Neuronal stem cell (in vitro differentiated cells): ENCODE data around the gene WAC.

Source experiments
- DNase-seq: peaks from one replicate; pipeline ENCODE4 v3.0.0-alpha.2; 2013; ENCODE audit warnings: low spot score
- H2AFZ ChIP-seq: one replicate; pipeline ENCODE4 v1.6.1; 2013; ENCODE audit warnings: mild to moderate bottlenecking, low read length, inconsistent platforms
- H2AK5ac ChIP-seq: 2 replicates; pipeline ENCODE4 v1.6.1; 2013; ENCODE audit warnings: low read depth, mild to moderate bottlenecking, inconsistent platforms, low read length, moderate library complexity, mixed read lengths
- H2BK120ac ChIP-seq: 2 replicates; pipeline ENCODE4 v1.6.1; 2013; ENCODE audit warnings: low read depth, mild to moderate bottlenecking, inconsistent platforms, low read length, moderate library complexity, mixed read lengths
- H2BK12ac ChIP-seq: one replicate; pipeline ENCODE4 v1.6.1; 2013; ENCODE audit warnings: low read length, inconsistent platforms
- H2BK15ac ChIP-seq: 2 replicates; pipeline ENCODE4 v1.6.1; 2013; ENCODE audit warnings: mild to moderate bottlenecking, low read length, inconsistent platforms, mixed read lengths
- H2BK5ac ChIP-seq: one replicate; pipeline ENCODE4 v1.6.1; 2013; ENCODE audit warnings: inconsistent platforms, mild to moderate bottlenecking, low read length, moderate library complexity
- H3K14ac ChIP-seq: one replicate; pipeline ENCODE4 v1.6.1; 2013; ENCODE audit warnings: low read length, inconsistent platforms
- H3K18ac ChIP-seq: 2 replicates; pipeline ENCODE4 v1.6.1; 2013; ENCODE audit warnings: low read length, inconsistent platforms
- H3K23ac ChIP-seq: 2 replicates; pipeline ENCODE4 v1.6.1; 2013; ENCODE audit warnings: low read depth, mild to moderate bottlenecking, mixed read lengths, low read length, inconsistent platforms; ENCODE audit not compliant: poor library complexity
- H3K27ac ChIP-seq: replicated peaks from 3 replicates; pipeline ENCODE4 v1.5.1; 2013; ENCODE audit warnings: low read length, inconsistent platforms
- H3K27me3 ChIP-seq, 3 experiments: 2 replicates each; pipeline ENCODE4 v1.6.1; 2013; ENCODE audit warnings: low read length in 3 of 3, mild to moderate bottlenecking in 2 of 3, inconsistent platforms in 1 of 3, low read depth in 1 of 3, mixed read lengths in 1 of 3, moderate library complexity in 1 of 3; ENCODE audit not compliant: control insufficient read depth in 3 of 3, insufficient read depth in 3 of 3
- H3K36me3 ChIP-seq, 2 donors: replicated peaks in 1 of 2; 2 replicates each; pipeline ENCODE4 v1.6.1; 2013; ENCODE audit warnings: low read length in 2 of 2; ENCODE audit not compliant: control insufficient read depth in 2 of 2, insufficient read depth in 2 of 2
- H3K4ac ChIP-seq: 2 replicates; pipeline ENCODE4 v1.6.1; 2013; ENCODE audit warnings: inconsistent platforms, mild to moderate bottlenecking, low read length, moderate library complexity
- H3K4me1 ChIP-seq, 2 donors: 1 replicate in 1 of 2; 2 replicates in 1 of 2; pipeline ENCODE4 v1.6.1; 2013; ENCODE audit warnings: low read length in 2 of 2, low read depth in 1 of 2; ENCODE audit not compliant: control insufficient read depth in 2 of 2, insufficient read depth in 1 of 2
- H3K4me2 ChIP-seq: one replicate; pipeline ENCODE4 v1.6.1; 2013; ENCODE audit warnings: mild to moderate bottlenecking, low read length, inconsistent platforms; ENCODE audit not compliant: insufficient read depth, poor library complexity, severe bottlenecking
- H3K4me3 ChIP-seq, 2 donors: 2 replicates each; pipeline ENCODE4 v1.5.1; 2013; ENCODE audit warnings: low read length in 2 of 2, mild to moderate bottlenecking in 2 of 2, inconsistent platforms in 1 of 2, moderate library complexity in 1 of 2
- H3K79me1 ChIP-seq: one replicate; pipeline ENCODE4 v1.6.1; 2013; ENCODE audit warnings: low read depth, mild to moderate bottlenecking, inconsistent platforms, low read length, moderate library complexity
- H3K9ac ChIP-seq: one replicate; pipeline ENCODE4 v1.6.1; 2013; ENCODE audit warnings: mild to moderate bottlenecking, low read depth, low read length, inconsistent platforms; ENCODE audit not compliant: poor library complexity
- H3K9me3 ChIP-seq, 2 donors: replicated peaks in 1 of 2; 2 replicates each; pipeline versions ENCODE3 to v1.6.1; 2013; ENCODE audit warnings: low read length in 2 of 2, mild to moderate bottlenecking in 2 of 2, inconsistent platforms in 1 of 2, low read depth in 1 of 2, mixed read lengths in 1 of 2, moderate library complexity in 1 of 2; ENCODE audit not compliant: control insufficient read depth in 2 of 2, insufficient read depth in 1 of 2
- H4K8ac ChIP-seq: one replicate; pipeline ENCODE4 v1.6.1; 2013; ENCODE audit warnings: low read depth, mild to moderate bottlenecking, inconsistent platforms, low read length, moderate library complexity
- H4K91ac ChIP-seq: one replicate; pipeline ENCODE4 v1.6.1; 2013; ENCODE audit warnings: low read length, low read depth, mild to moderate bottlenecking, inconsistent platforms; ENCODE audit not compliant: poor library complexity
- WGBS, 2 donors: extraction: QIAGEN DNeasy Blood & Tissue Kit; methylation state at CpG; one replicate each; pipeline ENCODE4 v1.1.7; 2013; ENCODE audit warnings: missing lambda C conversion rate in 2 of 2, mixed read lengths in 1 of 2; ENCODE audit not compliant: insufficient read length in 2 of 2, insufficient replicate concordance in 1 of 2; ENCODE audit errors: extremely low coverage in 2 of 2; 5-methylcytosine and 5-hydroxymethylcytosine counted together

The WAC gene

GRCh38 chr10:28544058-28544457 is 11.1 kb downstream of the WAC start:
- H3K27ac ChIP-seq = no peak overlapping the region
- H2AFZ ChIP-seq = no peak overlapping the region
- H3K36me3 ChIP-seq = peaks cover 10 to 100% of the 10 kb centered on the region in 2 donors
- no peak overlapping the region for H2BK15ac ChIP-seq
- H3K9me3 ChIP-seq = no peaks in the 10 kb centered on the region
- H3K79me1 ChIP-seq = peaks cover 2% of the 10 kb centered on the region
- no CpG with 5 or more reads among the region's 5 CpGs for WGBS, 2 donors
- H3K4me1 ChIP-seq = no peaks in the 10 kb centered on the region
- H3K9ac ChIP-seq = no peak overlapping the region
- H3K4ac ChIP-seq = no peak overlapping the region
- no peak overlapping the region for H3K4me3 ChIP-seq
- H4K8ac ChIP-seq = no peak overlapping the region
- H2BK120ac ChIP-seq = no peak overlapping the region
- DNase-seq = no peak
- H3K18ac ChIP-seq = no peak overlapping the region
- no peak overlapping the region for H4K91ac ChIP-seq
- H3K14ac ChIP-seq = no peak overlapping the region
- H2AK5ac ChIP-seq = no peak overlapping the region
- H3K27me3 ChIP-seq = no peaks in the 10 kb centered on the region
- H2BK5ac ChIP-seq = no peak overlapping the region
- no peak overlapping the region for H3K4me2 ChIP-seq
- no peak overlapping the region for H2BK12ac ChIP-seq
- H3K23ac ChIP-seq = no peak overlapping the region

DNA sequence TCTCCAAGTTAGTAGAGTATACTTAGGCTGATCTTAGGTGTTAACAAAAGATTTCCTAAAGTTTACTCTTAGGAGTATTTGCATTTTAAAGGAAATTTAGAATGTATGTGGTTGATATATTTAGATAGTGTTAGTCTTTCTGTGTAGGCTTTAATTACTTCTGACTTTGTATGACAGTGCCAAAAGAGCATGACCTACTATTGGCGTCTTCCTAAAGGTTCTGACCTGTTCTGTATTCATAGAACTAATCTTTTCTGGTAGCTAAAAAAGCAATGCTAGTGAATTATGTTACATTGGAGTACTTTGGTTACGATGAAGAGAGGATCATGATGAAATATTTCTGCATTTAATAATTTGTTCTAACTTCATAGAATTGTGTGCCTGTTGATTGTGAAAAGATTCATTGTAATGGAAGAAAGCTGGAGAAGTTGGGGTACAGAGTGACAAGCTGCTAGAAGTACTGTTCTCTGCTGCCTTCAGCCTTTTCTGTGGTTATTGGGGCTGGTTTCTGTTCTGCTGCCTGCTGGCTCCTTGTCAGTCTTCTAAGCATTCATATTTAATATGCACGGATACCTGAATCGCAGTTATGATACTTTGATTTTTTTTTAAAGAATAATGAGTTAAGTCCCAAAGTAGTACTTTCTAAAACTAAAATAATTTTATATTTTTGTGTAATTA is 13.2 kb downstream of the WAC start:
- Histone ChIP-seq H3K27me3 (no peaks in the 10 kb centered on the region), H2AK5ac (no peak overlapping the region), H2BK12ac (no peak overlapping the region), H3K4me1 (no peaks in the 10 kb centered on the region), H3K4me2 (no peak overlapping the region), H3K27ac (no peak overlapping the region), H3K9me3 (no peaks in the 10 kb centered on the region), H3K18ac (no peak overlapping the region), H3K9ac (no peak overlapping the region), H4K91ac (no peak overlapping the region), H3K79me1 (peaks cover 2% of the 10 kb centered on the region), H2AFZ (no peak overlapping the region), H2BK5ac (no peak overlapping the region), H3K4me3 (no peak overlapping the region), H3K14ac (no peak overlapping the region), H2BK15ac (no peak overlapping the region), H3K4ac (no peak overlapping the region), H3K36me3 (peaks cover 9 to 100% of the 10 kb centered on the region in 2 donors), H3K23ac (no peak overlapping the region), H2BK120ac (no peak overlapping the region), H4K8ac (no peak overlapping the region)
- no peak for DNase-seq
- WGBS, 2 donors = no CpG with 5 or more reads among the region's 4 CpGs

DNA sequence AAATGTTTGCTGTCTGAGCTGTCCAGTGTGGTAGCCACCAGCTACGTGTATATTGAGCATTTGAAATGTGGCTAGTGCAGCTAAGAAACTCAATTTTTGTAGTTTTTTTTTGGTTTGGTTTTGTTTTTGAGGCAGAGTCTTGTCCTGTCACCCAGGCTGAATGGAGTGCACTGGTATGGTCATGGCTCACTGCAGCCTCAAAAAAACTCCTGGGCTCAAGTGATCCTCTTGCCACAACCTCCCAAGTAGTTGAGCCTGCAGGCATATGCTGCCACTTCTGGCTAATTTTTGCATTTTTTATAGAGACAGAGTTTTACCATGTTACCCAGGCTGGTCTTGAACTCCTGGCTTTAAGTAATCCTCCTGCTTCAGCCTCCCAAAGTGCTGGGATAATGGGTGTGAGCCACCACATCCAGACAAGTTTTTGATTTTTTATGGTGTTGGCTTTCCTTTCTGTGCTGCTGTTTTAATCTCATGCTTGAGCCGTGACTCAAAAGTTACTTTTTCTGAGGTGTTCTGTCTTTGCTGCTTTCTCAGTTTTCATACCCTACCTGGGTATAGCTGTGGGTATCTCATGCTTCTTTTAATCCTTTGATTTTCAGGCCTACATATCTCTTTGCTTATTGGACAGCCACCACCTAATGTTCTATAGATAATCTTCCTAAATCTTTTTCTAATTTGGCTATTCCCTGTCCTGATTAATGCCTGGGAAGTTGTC is 16.0 kb downstream of the WAC start:
- H3K4me1 ChIP-seq = no peaks in the 10 kb centered on the region
- H3K4me2 ChIP-seq = no peak overlapping the region
- no peak overlapping the region for H2BK120ac ChIP-seq
- no peak overlapping the region for H2AFZ ChIP-seq
- no peak overlapping the region for H3K4me3 ChIP-seq
- no peak overlapping the region for H2AK5ac ChIP-seq
- H3K18ac ChIP-seq = no peak overlapping the region
- no peak overlapping the region for H4K8ac ChIP-seq
- no peak overlapping the region for H2BK15ac ChIP-seq
- H3K27me3 ChIP-seq = no peaks in the 10 kb centered on the region
- no peaks in the 10 kb centered on the region for H3K9me3 ChIP-seq
- H4K91ac ChIP-seq = no peak overlapping the region
- peaks cover 5 to 100% of the 10 kb centered on the region in 2 donors for H3K36me3 ChIP-seq
- no peak overlapping the region for H2BK5ac ChIP-seq
- H2BK12ac ChIP-seq = no peak overlapping the region
- no peak for DNase-seq
- H3K4ac ChIP-seq = no peak overlapping the region
- H3K9ac ChIP-seq = no peak overlapping the region
- peaks cover under 1% of the 10 kb centered on the region for H3K79me1 ChIP-seq
- WGBS, 2 donors = no CpG with 5 or more reads among the region's 2 CpGs
- H3K14ac ChIP-seq = no peak overlapping the region
- H3K27ac ChIP-seq = no peak overlapping the region
- no peak overlapping the region for H3K23ac ChIP-seq

DNA sequence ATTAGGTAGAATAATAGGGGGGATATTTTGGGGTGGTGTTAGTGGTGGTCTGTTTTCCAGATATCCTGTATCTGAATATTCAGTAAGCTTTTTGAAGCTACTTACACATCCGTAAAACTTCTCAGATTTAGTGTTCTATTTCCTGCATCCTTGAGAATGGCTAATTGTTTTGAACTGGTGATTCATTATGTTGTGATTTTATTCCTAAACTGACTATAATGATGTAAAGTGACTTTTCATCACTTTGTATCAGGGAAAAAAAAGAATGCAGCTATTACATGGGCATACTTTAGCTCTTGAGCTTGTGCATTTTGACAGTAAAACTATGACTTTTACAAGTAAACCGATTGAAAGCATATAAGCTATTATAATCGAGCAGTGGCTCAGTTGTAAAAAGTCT is 18.2 kb downstream of the WAC start:
- H3K14ac ChIP-seq = no peak overlapping the region
- no peak overlapping the region for H2AFZ ChIP-seq
- no peak overlapping the region for H3K18ac ChIP-seq
- H3K23ac ChIP-seq = no peak overlapping the region
- no peak overlapping the region for H2BK12ac ChIP-seq
- no peak overlapping the region for H2BK5ac ChIP-seq
- peaks cover 5 to 100% of the 10 kb centered on the region in 2 donors for H3K36me3 ChIP-seq
- no peak overlapping the region for H2AK5ac ChIP-seq
- H4K8ac ChIP-seq = no peak overlapping the region
- H3K4me1 ChIP-seq = peaks cover 0 to 2% of the 10 kb centered on the region in 2 donors
- H4K91ac ChIP-seq = no peak overlapping the region
- no peaks in the 10 kb centered on the region for H3K9me3 ChIP-seq
- DNase-seq = no peak
- no peak overlapping the region for H3K27ac ChIP-seq
- H2BK15ac ChIP-seq = no peak overlapping the region
- no peaks in the 10 kb centered on the region for H3K27me3 ChIP-seq
- no peak overlapping the region for H3K9ac ChIP-seq
- no peak overlapping the region for H3K4ac ChIP-seq
- WGBS, 2 donors = no CpG with 5 or more reads among the region's 3 CpGs
- no peak overlapping the region for H3K4me3 ChIP-seq
- H2BK120ac ChIP-seq = no peak overlapping the region
- no peak overlapping the region for H3K4me2 ChIP-seq
- peaks cover 2% of the 10 kb centered on the region for H3K79me1 ChIP-seq
